SHP77 (cell line): Measurements from ENCODE around the gene KREMEN1.
"Not testable (repeated sequence)": the region's sequence is repeated elsewhere in the genome, so short reads cannot be mapped to it uniquely, and the experiment has no call there.

ENCODE experiments used
- DNase-seq, 2 experiments: peaks; one replicate each; lab custom pipeline; 2025; lab: John Stamatoyannopoulos, UW

KREMEN1 gene

DNA sequence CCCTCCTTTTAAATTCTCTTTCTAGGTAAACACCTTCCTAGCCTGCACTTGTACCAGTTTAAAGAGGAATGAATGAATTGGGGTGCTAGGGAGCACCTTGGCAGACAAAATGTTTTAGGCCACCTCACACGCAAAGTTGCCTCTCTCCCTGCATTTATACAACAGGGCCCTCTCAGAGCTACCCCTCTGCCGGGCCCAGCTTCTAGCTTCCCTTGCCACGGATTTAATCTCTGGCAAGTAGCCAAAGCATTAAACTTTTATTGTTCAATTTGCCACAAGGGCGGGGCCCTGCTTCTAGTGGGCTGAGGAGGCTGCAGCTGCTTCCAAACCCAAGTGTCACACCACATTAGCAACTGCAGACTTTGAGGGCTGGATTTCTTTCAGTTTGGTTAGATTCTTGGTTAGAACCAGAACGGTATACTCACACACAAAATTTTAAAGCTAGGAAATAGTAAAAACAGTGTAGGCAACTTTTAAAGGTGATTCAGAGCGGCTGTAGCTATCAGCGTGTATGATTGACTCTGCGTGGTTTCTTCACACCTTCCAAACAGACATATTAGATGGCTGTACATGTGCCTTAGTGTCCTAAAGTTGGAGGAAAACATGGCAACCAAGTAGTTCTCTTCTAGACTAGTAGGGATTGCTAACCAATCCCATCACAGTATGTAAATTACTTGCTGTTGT lies 6.5 kb downstream of the KREMEN1 start:
- peak; percentile 88 to 92 for DNase-seq

DNA sequence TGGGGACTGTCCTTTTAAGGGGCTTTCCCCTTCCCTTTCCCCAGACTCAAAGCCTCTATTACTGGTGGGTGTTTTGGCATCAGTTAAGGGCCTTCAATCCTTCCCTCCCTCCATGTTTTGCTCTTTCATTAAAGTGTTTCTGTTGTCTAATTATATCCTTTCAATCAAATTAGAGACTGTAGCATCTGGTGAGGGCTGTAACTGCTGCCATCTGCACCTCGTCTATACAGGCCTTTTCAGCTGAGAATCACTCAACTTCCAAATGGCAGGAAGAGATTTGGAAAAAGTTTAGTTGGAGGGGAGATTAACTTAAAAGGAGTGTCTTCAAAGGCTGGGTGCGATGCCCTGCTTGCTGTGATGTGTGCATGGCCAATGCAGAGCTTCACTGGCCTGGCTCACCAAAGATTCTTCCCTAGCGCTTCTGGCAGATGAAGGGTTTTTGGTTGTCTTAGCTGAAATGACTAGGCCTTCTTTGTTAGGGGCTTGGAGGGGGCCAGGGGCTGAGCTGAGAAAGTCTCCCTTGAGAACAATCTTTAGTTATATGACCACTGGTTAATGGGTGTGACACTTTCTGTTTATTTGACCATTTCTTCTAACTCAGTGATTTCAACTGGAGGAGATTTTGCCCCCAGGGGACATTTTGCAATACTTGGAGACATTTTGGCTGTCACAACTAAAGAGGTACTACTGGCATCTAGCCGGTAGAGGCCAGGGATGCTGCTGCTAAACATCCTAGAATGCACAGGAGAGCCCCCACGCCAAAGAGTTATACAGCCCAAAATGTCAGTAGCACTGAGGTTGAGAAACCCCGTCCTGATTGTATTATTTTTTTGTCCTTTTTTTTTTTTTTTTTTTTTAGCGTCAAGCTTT lies 7.5 kb downstream of the KREMEN1 start:
- no peak for DNase-seq

DNA sequence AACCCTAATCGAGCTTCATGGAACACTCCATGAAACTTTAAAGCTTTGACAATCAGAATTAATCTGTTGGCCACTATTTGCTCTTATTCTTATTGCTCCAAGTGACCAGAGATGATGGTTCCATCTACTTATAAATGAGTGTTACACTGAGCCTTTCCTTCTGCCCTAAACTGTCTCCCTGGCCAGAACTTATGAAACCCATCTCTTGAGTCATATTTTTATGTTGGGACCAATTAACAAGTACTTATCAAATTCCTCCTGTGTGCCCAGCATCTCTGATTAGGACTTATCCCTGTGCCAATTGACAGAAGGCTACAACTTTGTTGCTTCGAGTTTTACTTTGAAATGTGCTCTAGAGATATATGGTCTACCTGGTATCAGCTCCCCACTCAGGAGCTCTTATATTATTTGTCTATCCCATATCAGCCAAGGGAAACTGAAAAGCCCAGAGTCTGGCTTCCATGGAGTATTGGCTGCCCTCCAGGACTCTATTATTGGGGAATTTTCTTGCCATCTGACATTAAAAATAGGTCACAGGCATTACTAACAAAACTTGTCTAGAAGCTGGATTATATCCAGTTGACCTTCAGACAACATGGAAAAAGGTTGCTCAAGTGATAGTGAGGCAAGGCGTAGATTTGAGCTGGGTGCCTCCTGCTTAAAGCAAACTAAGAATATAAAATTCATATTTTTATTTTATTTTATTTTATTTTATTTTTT lies 8.8 kb downstream of the KREMEN1 start:
- DNase-seq: no peak

DNA sequence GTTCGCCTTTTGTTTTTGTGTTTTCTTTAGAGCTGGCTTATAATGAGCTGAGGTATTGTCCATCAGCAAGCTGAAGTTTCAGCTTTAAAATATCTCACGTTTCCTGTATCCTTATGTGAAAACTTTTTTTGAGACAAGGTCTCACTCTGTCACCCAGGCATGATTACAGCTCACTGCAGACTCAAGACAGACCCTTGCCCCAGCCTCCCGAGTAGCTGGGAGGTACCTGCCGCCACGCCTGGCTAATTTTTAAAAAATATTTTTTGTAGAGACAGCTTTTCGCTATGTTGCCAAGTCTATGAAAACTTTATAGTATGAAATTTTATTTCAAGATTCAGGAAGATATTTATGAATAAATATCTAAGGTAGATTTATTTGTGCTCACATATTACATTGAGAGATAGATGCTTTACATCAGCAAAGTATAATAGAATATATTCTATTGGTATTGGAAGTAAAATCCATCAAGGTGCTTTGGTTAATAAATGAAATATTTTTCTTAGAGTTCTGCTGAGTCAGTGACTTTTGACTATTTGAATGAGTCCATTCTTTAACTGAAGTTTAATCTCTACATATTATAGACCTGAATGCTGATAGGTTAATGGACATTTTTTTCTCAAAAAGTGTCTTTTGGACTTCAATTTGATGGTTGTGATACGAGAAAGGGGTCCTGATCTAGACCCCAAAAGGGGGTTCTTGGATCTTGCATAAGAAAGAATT lies 10.2 kb downstream of the KREMEN1 start:
- DNase-seq: no peak

DNA sequence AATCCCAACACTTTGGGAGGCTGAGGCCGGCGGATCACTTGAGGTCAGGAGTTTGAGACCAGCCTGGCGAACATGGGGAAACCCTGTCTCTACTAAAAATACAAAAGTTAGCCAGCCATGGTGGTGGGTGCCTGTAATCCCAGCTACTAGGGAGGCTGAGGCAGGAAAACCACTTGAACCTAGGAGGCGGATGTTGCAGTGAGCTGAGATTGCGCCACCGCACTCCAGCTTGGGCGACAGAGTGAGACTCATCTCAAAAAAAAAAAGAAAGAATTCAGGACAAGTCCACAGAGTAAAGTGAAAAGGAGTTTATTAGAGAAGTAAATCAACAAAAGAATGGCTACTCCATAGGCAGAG lies 10.7 kb downstream of the KREMEN1 start:
- not testable (repeated sequence) for DNase-seq

DNA sequence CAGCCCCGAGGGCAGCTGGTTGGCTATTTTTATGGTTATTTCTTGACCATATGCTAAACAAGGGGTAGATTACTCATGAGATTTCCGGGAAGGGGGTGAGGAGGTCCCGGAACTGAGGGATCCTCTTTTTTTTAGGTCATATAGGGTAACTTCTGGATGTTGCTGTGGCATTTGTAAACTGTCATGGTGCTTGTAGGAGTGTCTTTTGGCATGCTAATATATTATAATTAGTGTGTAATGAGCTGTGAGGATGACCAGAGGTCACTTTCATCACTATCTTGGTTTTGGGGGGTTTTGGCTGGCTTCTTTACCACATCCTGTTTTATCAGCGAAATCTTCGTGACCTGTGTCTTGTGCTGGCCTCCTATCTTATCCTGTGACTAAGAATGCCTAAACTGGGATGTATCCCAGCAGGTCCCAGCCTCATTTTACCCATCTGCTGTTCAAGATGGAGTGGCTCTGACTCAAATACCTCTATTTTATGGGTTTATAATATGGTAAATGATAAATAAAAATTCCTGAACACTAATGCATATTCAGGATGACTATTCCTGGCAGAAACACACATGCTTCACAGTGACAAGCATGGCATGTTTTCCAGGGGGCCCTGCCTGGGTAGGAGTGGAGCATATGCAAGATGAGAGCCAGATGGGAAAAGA lies 11.2 kb downstream of the KREMEN1 start:
- DNase-seq: no peak

DNA sequence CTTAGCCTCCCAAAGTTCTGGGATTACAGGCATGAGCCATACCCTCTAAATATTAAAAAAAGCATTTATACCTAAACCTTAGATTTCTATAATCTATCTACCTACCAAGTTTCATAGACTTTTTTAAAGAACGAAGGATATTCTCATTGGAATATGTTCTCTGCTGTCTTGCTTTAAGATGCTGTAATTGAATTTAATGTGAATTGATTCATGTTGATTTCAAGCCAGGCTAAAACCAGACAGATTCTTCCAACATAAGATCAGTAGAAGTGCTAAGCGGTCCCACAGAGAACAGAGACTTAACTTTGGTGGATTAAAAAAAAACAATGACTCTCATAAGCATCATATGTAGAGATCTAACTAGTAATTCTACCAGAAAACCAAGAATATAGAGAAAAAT lies 14.2 kb downstream of the KREMEN1 start:
- no peak for DNase-seq

DNA sequence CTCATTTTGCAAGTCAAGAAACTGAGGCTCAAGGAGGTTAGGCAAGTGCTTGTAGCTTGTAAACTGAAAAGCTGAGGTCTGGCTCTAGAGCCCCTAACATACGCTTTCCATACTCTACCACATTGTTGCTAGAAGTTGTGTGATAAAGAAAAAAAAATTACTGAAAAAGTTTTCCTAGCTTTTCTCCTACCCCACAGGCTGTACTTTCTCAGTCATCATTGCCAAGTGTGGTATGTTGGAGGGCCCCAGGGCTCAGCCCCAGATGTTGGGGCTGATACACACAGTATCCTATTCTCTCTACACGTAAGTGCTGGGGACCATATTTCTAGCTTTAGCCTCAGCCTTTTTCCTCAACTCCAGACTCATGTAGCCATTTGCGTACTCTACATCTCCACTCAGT lies 16.0 kb downstream of the KREMEN1 start:
- no peak for DNase-seq

DNA sequence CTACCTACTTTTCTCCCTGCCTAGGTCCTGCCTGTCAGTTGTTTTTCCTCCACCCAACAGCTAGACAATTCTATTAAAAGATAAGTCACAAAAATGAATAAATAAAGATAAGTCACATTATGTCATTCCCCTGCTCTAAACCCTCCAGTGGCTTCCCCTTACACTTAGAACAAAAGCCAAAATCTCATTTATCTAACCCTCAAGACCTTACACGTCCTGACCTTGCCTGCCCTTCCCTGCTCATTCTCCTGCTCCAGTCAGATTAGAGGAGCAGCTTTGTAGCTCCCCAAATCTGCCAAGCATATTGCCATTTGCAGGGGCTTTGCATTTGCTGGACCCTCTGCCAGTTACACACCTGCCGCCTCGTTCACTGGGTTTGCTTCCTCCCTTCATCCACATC lies 16.7 kb downstream of the KREMEN1 start:
- no peak for DNase-seq

DNA sequence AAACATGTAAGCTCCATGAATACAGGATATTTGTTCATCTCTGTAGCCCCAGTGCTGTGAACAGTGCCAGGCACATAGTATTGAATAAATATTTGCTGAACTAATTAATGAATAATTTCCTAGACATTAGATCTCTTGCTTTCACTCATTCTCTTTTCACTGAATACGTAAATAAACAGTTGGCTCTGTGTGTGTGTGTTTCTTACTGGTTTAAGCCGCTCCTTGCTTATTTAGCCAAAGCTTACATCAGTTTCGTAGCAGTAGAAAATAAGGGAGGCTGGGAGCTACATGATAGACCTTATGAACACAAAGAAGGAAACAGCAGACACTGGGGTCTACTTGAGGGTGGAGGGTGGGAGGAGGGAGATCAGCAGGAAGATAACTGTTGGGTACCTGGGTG lies 17.2 kb downstream of the KREMEN1 start:
- DNase-seq: no peak

DNA sequence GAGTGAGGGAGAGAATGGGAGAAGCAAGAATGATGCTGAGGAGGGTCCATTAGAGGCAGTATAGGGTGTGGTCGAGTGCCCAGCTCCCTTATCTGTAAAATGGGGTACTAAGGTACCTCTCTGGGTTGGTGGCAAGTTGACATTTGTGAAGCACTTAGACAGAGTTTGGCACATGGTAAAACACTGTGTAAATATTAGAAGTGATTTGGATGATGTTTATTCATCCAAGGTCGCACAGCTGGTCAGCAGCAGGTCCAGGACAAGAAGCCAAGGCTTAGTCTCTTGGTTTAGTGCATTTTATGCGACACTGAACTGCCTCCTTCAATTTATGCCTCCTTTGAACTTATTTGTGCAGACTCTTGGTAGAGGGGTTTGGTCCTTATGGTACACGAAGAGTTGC lies 19.4 kb downstream of the KREMEN1 start:
- no peak for DNase-seq

DNA sequence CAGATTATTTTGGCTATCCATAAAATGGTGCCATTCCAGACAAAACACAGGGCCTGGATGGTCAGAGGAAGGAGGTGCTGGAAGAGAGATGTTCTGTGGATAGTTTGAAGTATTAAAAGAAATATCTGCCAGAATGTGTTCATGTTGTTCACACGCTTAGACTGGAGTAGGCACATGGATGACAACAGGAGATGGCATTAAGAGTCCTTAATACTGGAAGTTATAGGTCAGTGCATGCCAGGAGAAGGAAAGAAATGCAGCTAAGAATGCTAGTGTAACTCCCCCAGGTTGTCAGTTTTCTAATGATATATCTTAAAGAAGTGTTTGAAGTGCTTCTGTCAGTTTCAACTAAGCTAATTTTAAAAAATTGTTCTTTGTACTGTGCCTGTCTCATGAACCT lies 20.2 kb downstream of the KREMEN1 start:
- DNase-seq: no peak

DNA sequence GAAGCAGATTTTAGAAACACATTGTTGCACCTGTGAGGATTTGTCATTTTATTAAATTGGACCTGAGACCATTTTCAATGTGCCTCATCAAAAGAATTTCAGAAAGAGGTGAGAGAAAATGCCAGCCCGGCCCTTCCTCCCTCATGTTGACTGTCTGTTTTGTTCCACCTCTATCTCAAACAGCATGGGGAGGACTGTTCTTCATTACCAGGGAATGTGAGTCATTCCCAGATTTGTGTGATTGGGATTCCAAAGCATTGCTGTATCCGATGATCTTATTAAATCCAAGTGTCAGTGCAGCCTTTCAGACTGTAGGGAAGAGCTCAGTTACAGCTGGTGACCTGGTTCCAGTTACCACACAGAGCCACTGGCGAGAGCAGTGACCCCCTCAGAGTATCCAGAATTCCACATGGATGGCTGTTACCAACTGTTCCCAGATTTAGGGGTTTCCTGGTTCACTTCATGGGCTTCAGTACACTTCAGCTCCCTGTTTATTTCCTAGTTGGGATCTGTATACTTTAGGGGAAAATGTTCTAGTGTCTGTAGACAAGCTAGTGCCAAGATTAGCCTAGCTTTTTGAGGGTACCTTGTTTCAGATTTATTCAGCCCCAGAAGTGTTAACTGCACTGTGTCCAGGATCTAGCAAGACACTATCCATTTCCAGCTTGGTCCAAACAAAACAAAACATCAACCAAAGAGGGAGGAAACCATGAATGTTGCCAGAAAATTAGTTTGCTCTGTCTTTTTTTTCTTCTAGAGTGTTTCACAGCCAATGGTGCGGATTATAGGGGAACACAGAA lies 20.9 kb downstream of the KREMEN1 start:
- no peak for DNase-seq

DNA sequence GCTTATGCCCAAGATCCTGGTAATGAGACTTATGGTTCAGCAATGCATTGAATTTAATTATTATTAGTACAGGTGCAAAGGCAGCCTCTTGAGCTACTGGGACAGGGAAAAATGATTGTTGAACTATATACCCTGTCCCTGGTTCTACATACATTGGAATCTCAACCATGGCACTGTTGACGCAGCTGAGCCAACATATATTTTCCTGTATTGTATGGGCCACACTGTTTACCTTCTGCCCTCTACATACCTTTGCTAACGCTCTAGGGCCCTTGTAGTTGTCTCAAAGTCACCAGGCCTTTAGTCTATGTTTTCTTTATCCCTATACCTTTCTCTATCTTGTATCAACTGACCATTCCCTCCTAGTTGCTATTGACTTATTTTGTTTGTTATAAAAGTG lies 22.6 kb downstream of the KREMEN1 start:
- peak; percentile 45 to 55 for DNase-seq

DNA sequence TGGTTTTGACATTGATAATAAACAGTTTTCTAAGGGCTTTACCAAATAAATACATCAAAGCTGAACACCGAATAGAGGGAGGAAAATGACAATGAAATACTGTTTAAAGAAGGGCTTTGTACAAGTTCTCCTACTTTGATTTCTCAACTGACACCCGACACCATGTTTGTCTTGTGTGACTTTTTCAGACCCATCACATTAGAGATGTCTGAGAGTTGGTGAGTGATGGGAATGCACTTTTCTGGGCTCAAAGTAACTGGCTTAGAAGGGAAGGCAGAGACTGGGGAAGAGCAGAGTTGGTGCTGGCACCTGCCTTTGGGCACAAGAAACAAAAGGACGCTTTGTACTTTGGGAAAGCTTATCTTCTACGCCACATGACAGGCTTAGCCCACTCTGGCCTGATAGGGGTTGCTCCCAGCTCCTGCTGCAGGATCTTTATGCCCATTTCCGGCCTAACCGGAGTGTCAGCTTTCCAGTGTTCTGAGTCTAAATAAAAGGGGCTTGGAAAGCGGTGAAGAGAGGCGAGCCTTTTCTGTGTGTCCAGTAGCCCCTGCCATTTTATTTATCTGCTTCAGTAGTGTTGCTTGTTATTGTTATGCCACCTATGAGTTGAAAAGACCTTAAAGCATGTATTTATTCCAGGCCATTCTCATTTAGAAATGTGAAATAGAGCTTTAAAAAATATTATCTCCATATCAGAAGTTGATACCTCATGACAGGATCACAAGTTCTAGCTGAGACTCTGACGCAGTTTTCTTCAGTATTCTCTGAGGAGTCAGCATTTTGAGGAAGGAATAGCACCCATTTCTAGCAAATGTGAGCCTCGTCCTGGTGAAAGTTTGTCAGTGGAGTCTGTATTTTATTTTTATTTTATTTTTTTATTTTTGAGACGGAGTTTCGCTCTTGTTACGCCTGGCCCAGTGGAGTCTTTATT lies 24.2 kb downstream of the KREMEN1 start:
- DNase-seq: no peak

DNA sequence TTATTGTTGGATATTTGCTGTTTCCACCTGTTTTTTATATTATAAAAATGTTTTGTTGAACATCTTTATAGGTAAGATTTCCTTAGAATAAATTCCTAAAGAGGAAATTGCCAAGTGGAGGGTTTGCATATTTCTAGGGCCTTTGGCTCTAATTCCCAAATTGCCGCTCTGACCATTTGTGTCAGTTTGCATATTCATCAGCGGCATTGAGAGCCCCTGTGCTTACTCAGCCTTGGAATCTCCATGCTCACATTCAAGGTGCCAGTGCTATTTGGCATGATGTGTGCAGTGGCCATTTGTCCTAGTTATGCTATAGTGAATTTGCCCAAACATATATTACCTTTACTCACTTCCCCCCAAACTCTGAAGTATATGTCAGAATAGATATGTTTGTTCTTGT lies 25.5 kb downstream of the KREMEN1 start:
- no peak for DNase-seq

DNA sequence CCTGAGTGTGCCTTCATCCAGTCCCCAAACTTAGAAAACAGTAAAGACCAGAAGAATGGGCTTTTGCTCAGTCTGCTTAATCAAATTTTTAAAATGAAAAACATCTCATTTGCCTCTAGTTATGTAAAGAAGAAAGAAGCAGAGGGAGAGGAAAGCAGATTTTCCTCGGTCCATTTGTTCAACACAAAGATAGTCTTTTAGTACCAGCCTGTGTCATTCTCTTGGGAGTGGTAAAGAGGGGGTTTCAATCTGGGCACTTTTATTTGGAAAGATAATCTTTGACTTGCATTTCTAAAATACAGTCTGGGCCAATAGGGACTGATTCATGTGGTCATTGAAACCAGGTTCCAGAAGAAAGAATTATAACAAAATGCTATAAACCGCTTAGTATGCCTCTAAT lies 29.5 kb downstream of the KREMEN1 start:
- DNase-seq: no peak

DNA sequence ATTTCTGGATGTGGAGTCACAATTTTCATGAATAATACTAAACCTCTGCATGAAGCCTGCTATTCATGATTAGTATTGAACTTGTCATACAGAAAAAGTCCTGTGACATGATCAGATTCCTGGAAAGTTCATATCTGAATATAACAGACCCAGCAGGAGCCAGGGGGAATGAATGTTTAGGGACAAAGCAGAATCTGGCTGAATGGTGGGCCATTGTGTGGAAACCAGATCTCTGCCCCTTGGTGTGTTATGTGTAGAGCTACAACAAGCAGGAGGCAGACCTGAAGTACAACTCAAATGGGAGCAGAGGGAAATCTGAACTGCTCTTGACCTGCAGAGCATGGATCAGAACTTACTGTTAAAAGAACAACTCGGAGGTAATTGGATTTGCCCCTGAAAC lies 30.3 kb downstream of the KREMEN1 start:
- DNase-seq: no peak

DNA sequence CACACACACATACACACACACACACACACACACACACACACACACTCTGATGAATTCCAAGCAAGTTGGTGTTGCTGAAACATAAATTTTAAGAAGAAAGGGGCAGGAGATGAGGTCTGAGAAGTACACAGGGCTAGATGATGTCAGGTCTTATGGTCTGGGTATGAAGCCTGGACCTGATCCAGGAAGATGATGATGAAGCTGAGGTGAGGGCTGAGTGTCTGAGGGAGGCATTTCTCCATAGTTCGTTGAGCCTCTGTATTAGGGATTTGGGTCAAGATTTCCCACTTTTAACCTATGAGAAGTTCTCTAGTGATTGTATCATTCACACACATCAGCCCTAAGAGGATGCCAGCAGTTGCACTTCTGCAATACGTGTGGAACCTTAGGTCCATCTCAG lies 32.6 kb downstream of the KREMEN1 start:
- no peak for DNase-seq

DNA sequence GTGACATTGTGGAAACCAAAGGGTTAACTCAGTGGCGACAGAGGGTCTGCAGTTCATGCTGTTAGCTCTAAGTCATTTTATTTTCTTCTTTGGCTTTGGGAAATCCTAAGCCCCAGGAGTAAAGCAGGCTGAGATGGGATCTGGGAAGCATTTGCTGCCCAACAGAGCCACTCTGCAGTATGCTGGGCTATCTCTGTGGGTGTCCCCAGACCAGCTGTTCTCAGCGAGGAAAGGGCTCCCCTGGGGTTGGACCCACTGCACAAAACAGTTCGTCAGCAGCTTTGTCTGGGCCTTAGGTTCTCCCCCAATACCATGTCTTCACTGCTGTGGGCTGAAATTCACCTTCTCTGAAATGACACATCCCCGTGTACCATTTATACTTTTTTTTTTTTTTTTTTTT lies 34.0 kb downstream of the KREMEN1 start:
- DNase-seq: no peak
